ENCODE data around the gene UBE4A. TPM values are rescaled to one million over a fixed set of nuclear protein-coding genes. Genes with fewer than 3 reads are reported as not detected.

The UBE4A gene
- total RNA-seq, 1 donor from 2014 or later, result 32.0 TPM

GRCh38 chr11:118312328-118312727 lies 47.1 kb upstream of the UBE4A start:
- no peak for DNase-seq (ENCODE audit: low spot score)

GRCh38 chr11:118313242-118313641 lies 46.2 kb upstream of the UBE4A start:
- no peak for DNase-seq (ENCODE audit: low spot score)
- Mint-ChIP-seq H3K4me1 (ENCODE audit: unreplicated experiment) (peaks cover 19% of the 10 kb centered on the region), H3K27me3 (ENCODE audit: unreplicated experiment) (peaks cover 2% of the 10 kb centered on the region), H3K27ac (ENCODE audit: unreplicated experiment) (no peak overlapping the region), H3K36me3 (ENCODE audit: low read depth, unreplicated experiment) (no peaks in the 10 kb centered on the region), H3K4me3 (ENCODE audit: unreplicated experiment) (no peak overlapping the region), H3K9me3 (ENCODE audit: unreplicated experiment) (no peaks in the 10 kb centered on the region)
- no peak for TF ChIP-seq CTCF (IDR thresholded peaks at IDR 0.05; ENCODE audit: unreplicated experiment)

More at GRCh38 chr11:118312328-118312727, 47.1 kb upstream of the UBE4A start:
- no peaks in the 10 kb centered on the region for H3K36me3 Mint-ChIP-seq (ENCODE audit: low read depth, unreplicated experiment)
- H3K27me3 Mint-ChIP-seq (ENCODE audit: unreplicated experiment), result peaks cover 2% of the 10 kb centered on the region
- TF ChIP-seq CTCF (IDR thresholded peaks at IDR 0.05; ENCODE audit: unreplicated experiment), result no peak
- H3K4me3 Mint-ChIP-seq (ENCODE audit: unreplicated experiment), result no peak overlapping the region
- peaks cover 19% of the 10 kb centered on the region for H3K4me1 Mint-ChIP-seq (ENCODE audit: unreplicated experiment)
- H3K27ac Mint-ChIP-seq (ENCODE audit: unreplicated experiment), result no peak overlapping the region
- no peaks in the 10 kb centered on the region for H3K9me3 Mint-ChIP-seq (ENCODE audit: unreplicated experiment)

DNA sequence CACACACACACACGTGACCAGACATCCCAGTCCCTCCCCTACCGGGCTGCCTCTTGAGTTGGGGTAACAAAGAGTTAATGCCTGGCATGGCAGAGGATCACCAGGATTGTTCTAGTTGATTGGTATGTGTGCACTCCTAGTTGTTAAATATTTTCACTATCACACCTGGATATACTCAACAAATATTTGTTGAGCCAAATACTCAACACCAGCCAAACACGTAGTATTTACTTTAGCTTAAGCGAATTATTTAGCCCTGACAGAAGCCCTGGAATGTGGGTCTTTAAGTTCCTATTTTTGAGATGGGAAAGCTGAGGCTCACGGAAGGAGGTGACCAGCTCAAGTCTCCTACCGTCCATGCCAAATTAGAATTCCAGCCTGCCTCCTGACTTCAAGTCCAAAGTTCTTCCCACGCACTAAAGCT lies 44.4 kb upstream of the UBE4A start:
- DNase-seq (ENCODE audit: low spot score), result no peak
- no peak for TF ChIP-seq CTCF (IDR thresholded peaks at IDR 0.05; ENCODE audit: unreplicated experiment)
- peaks cover 19% of the 10 kb centered on the region for H3K4me1 Mint-ChIP-seq (ENCODE audit: unreplicated experiment)
- no peaks in the 10 kb centered on the region for H3K9me3 Mint-ChIP-seq (ENCODE audit: unreplicated experiment)
- no peak overlapping the region for H3K27ac Mint-ChIP-seq (ENCODE audit: unreplicated experiment)
- no peaks in the 10 kb centered on the region for H3K36me3 Mint-ChIP-seq (ENCODE audit: low read depth, unreplicated experiment)
- peaks cover 2% of the 10 kb centered on the region for H3K27me3 Mint-ChIP-seq (ENCODE audit: unreplicated experiment)
- H3K4me3 Mint-ChIP-seq (ENCODE audit: unreplicated experiment), result no peak overlapping the region

GRCh38 chr11:118318124-118318523 lies 41.3 kb upstream of the UBE4A start:
- Mint-ChIP-seq H3K9me3 (ENCODE audit: unreplicated experiment) (no peaks in the 10 kb centered on the region), H3K27me3 (ENCODE audit: unreplicated experiment) (peaks cover 2% of the 10 kb centered on the region), H3K27ac (ENCODE audit: unreplicated experiment) (no peak overlapping the region), H3K4me3 (ENCODE audit: unreplicated experiment) (no peak overlapping the region), H3K36me3 (ENCODE audit: low read depth, unreplicated experiment) (no peaks in the 10 kb centered on the region), H3K4me1 (ENCODE audit: unreplicated experiment) (peaks cover 19% of the 10 kb centered on the region)
- TF ChIP-seq CTCF (IDR thresholded peaks at IDR 0.05; ENCODE audit: unreplicated experiment), result no peak
- DNase-seq (ENCODE audit: low spot score), result no peak

DNA sequence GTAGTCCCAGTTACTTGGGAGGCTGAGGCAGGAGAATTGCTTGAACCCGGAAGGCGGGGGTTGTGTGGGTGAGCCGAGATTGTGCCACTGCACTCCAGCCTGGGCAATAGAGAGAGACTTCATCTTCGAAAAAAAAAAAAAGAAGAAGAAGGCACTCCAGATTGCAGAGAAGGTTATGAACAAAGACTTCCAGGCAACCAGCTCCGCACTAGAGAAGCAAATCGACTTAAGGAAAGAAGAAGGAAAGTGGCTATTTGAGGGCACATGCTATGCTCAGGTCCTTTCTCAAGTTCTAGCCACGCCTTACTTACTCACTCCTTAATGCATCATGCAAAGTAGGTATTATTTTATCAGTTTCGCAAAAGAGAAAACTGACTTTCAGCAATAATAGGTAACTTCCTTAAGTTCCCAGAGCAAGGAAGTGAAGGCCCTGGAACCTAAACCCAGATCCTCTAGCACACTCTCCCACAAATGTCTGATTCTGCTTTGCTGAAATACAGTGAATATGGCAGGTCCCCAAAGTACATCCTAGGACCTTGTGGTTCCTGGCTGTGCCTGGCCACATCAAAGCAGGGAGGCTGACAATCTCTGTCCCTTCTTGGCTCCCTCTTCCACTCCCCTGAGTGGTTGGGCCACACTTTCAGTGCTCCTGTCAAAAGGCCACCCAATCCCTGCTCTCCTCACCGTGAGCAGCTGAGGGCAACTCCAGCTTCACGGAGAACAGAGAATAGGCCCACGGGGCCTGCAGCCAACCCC lies 40.6 kb upstream of the UBE4A start:
- no peak for TF ChIP-seq CTCF (IDR thresholded peaks at IDR 0.05; ENCODE audit: unreplicated experiment)
- no peak overlapping the region for H3K4me3 Mint-ChIP-seq (ENCODE audit: unreplicated experiment)
- H3K27ac Mint-ChIP-seq (ENCODE audit: unreplicated experiment), result no peak overlapping the region
- no peak for DNase-seq (ENCODE audit: low spot score)
- H3K36me3 Mint-ChIP-seq (ENCODE audit: low read depth, unreplicated experiment), result no peaks in the 10 kb centered on the region
- H3K9me3 Mint-ChIP-seq (ENCODE audit: unreplicated experiment), result no peaks in the 10 kb centered on the region
- H3K27me3 Mint-ChIP-seq (ENCODE audit: unreplicated experiment), result peaks cover 2% of the 10 kb centered on the region
- peaks cover 17% of the 10 kb centered on the region for H3K4me1 Mint-ChIP-seq (ENCODE audit: unreplicated experiment)

Data from endothelial cell (in vitro differentiated cells).